Ishikawa (cell line): ENCODE measurements around the gene ETV5.

Experiments used
- CEBPB ChIP-seq: IDR thresholded peaks from 2 replicates; pipeline ENCODE4 v1.6.1; 2012
- CREB1 ChIP-seq: IDR thresholded peaks from 2 replicates; pipeline ENCODE4 v1.6.1; 2012; ENCODE audit warnings: low read depth
- EGR1 ChIP-seq: IDR thresholded peaks from 2 replicates; pipeline ENCODE4 v1.6.1; 2012
- EP300 ChIP-seq: IDR thresholded peaks from 2 replicates; pipeline ENCODE4 v1.6.1; 2012; ENCODE audit warnings: borderline replicate concordance
- FOXM1 ChIP-seq: IDR thresholded peaks from 2 replicates; pipeline ENCODE4 v1.6.1; 2012; ENCODE audit warnings: low read depth, borderline replicate concordance
- MAX ChIP-seq: IDR thresholded peaks from 2 replicates; pipeline ENCODE4 v1.6.1; 2012
- NFIC ChIP-seq: IDR thresholded peaks from 2 replicates; pipeline ENCODE4 v1.6.1; 2012
- RAD21 ChIP-seq: IDR thresholded peaks from 2 replicates; pipeline ENCODE4 v1.6.1; 2012; ENCODE audit warnings: low read depth
- REST ChIP-seq: IDR thresholded peaks from 2 replicates; pipeline ENCODE4 v1.6.1; 2012; ENCODE audit warnings: low read depth, mild to moderate bottlenecking
- TAF1 ChIP-seq: IDR thresholded peaks from 2 replicates; pipeline ENCODE4 v1.6.1; 2012; ENCODE audit warnings: low read depth, mild to moderate bottlenecking
- TCF12 ChIP-seq: IDR thresholded peaks from 2 replicates; pipeline ENCODE4 v1.6.1; 2012; ENCODE audit warnings: low read depth
- TEAD4 ChIP-seq: IDR thresholded peaks from 2 replicates; pipeline ENCODE4 v1.6.1; 2012
- USF1 ChIP-seq: IDR thresholded peaks from 2 replicates; pipeline ENCODE4 v1.6.1; 2012
- YY1 ChIP-seq: IDR thresholded peaks from 2 replicates; pipeline ENCODE4 v1.6.1; 2012; ENCODE audit warnings: low read depth
- ZBTB7A ChIP-seq: IDR thresholded peaks from 2 replicates; pipeline ENCODE4 v1.6.1; 2012; ENCODE audit warnings: low read depth

Gene ETV5

GRCh38 chr3:186108941-186109865, at the start of gene ETV5:
TSS of gene ETV5 (minus strand) at chr3:186109089. CDS start at chr3:186105868, 3,221 bp downstream.
- TF ChIP-seq ZBTB7A (no peak), NFIC (peak; percentile 42), TEAD4 (no peak; the same call in 1 of the 2 replicates), EP300 (no peak), TAF1 (peak; percentile 61), CEBPB (0 out of 2 replicates have a peak, but pooled peaks have one; percentile 1), MAX (peak; percentile 54)

GRCh38 chr3:186154641-186155040, 45.8 kb upstream of the ETV5 start:
- TF ChIP-seq ZBTB7A: no peak
- TF ChIP-seq EP300: no peak
- TF ChIP-seq REST: no peak
- no peak for TF ChIP-seq EGR1
- TF ChIP-seq TAF1: no peak
- no peak for TF ChIP-seq USF1
- no peak for TF ChIP-seq TCF12
- TF ChIP-seq YY1: no peak
- TF ChIP-seq TEAD4: no peak
- no peak for TF ChIP-seq RAD21
- TF ChIP-seq CREB1: no peak

GRCh38 chr3:186152889-186153292, 44.0 kb upstream of the ETV5 start:
- TF ChIP-seq TCF12 (no peak), TAF1 (no peak)

- TF ChIP-seq TAF1 (no peak), MAX (no peak), TEAD4 (no peak), NFIC (no peak)
These were observed 43.5 kb upstream of the ETV5 start for GRCh38 chr3:186152361-186152798.

- no peak for TF ChIP-seq CEBPB
These were observed 42.4 kb upstream of the ETV5 start for GRCh38 chr3:186151077-186151971.

GRCh38 chr3:186150041-186150830, 41.3 kb upstream of the ETV5 start:
- TF ChIP-seq EGR1 (no peak), FOXM1 (no peak), MAX (no peak), TAF1 (no peak), TEAD4 (no peak), ZBTB7A (no peak), TCF12 (no peak), REST (no peak), CEBPB (no peak), USF1 (no peak), YY1 (no peak), NFIC (no peak), CREB1 (no peak), RAD21 (no peak), EP300 (no peak)
